Stimulated activated CD8-positive, alpha-beta memory T cell treated with anti-CD3 and anti-CD28 coated beads, Interleukin-12 subunit alpha, Interleukin-12 subunit beta, amount 100 ng/mL, for 1 hour (primary cell): Measurements from ENCODE around the gene UQCC2.
A peak's percentile ranks its signal among the peaks of the same experiment; 100 is the strongest.

Experiments used
- DNase-seq: peaks from one replicate; pipeline ENCODE4 v3.0.0-alpha.2; 2020; ENCODE audit warnings: low read depth

Gene UQCC2

GRCh38 chr6:33744001-33744848 is 32.7 kb upstream of the UQCC2 start:
- peak; percentile 55 for DNase-seq

DNA sequence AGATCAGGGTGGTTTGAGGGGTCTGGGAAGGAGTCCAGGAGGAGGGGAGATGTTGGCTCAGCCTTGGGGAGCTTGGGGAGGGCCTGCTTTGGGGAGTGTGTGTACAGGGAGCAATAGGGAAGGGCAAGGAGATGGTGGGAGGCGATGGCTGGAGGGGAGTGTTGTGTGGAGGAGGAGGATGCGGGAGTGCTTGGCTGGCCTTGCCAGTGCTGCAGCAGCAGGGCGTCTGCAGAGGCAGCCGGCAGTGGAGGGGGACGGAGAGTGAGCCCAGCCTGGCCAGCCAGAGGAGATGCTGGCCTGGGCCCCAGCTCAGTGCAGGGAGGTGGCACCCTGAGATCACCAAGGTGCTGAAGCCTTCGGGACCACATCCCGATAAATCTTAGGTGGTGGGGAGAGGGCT is 31.3 kb upstream of the UQCC2 start:
- no peak for DNase-seq

- no peak for DNase-seq
These were observed 30.6 kb upstream of the UQCC2 start for GRCh38 chr6:33742092-33742491.

DNA sequence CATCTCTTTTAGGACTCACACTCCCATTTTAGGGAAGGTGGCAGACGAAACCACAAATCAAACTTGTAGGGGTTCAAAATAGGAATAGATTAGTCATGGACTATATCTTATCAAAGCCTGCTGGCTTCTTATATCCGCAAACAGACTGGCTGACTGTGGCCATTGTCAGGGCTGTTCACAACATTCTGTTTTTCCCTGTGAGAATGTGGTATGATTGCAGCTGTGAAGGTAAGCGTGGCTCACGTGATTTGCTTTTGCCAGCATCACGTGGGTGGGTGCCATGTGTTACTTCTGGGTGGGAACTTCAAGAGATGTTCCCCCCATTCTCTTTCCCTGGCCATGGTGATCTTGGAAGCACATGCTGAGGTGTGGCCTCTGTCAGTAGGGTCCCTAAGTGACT is 29.3 kb upstream of the UQCC2 start:
- DNase-seq = no peak

DNA sequence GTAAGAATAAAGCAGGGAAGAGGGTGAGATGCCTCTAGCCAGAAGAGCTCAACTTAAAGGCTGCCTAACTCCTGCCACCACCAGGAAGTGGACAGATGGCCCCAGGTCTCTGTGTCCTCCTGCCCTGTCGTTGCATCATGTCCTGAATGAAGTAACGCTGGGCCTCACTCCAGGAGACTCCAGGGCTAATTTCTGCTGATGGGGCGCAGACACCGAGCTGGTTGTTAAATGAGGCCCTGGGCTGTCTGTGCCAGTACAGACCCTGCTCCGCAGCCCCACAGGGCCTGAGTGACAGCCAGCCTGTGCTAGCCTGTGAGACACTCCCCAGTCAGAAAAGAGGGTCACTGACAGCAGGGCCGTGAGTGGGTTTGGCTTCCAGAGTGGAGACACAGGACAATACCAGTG is 28.7 kb upstream of the UQCC2 start:
- DNase-seq = no peak

GRCh38 chr6:33739571-33739970 is 28.1 kb upstream of the UQCC2 start:
- DNase-seq = no peak

DNA sequence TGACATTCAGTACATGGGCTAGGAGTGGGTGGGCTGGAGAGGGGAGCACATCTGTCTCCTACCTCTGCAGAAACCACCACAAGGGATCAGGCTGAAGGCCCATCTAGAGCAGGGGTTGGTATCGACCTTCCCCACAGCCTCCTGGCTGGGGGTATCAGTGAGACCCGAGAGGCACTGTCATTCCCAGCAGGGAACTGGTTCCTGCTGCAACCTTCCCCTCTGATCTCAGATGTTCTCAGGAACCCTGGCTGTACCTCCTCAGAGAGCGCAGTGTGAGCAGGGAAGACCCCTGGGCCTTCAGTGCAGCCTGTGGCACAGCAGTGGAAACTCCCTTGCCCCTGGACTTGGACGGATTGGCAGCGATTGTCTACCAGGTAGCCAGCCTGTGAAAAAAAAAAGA is 27.4 kb upstream of the UQCC2 start:
- no peak for DNase-seq

DNA sequence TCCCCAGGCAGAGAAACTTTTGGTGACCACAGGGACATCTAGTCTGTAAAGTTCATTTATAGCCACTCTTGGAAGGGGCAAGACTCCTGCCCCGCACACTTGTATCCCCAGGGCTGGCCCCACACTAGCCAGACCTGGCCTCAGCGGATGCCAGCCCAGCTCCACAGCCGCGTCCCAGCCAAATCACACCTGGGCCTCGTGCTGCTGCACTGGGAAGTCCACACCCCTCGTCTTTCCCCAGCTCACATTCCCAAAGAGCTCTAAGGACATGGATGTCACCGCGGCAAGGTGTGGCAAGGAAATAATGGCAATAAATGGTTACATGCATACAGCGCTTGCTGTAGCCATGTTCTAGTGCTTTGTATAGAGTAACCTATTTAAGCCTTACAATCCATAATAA is 26.7 kb upstream of the UQCC2 start:
- DNase-seq = no peak

DNA sequence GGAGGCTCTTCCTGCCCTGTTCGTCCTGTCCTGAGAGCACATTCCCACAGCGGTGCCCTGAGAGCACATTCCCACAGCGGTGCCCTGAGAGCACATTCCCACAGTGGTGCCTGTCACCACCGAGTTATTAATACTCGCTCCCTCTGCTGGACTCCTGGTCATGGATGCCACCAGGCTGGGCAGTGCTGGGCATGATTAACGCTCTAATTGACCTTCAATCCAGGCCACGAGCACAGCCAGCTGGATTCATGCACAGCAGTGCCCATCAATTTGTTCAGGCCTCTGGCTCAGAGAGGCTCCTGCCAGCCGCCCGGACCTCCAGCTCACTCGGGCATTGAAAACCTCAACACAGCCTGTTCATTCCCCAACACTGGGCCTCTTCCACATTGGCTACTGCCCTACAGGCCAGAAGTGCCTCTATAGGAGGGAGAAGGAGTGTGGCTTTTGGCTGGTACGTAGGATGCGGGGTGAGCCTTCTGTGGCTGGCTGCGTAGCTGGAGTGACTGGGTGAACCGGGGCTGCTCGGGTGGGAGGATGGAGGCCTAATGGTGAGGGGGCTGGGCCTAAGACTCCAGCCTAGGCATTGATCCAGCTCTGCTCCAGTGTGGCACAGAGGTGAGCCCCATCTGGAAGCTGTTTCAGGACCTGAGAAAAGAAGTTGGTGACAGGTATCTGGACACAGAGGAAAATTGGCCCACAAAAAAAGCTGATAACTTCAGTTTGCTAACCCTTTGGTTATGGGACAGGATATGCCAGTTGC is 25.9 kb upstream of the UQCC2 start:
- no peak for DNase-seq

GRCh38 chr6:33735216-33735615 is 23.7 kb upstream of the UQCC2 start:
- DNase-seq = no peak

DNA sequence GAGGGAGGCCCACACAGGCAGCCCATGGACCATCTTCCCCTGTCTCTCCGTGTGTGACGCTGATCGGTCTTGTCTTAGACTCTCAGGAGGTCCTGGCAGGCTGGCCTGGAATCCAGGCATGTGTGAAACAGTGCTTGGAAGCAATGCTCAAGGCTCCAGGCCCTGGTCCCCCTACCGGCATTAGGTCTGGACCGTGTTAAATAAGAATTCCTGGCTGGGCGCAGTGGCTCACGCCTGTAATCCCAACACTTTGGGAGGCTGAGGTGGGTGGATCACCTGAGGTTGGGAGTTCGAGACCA is 22.2 kb upstream of the UQCC2 start:
- DNase-seq = no peak

GRCh38 chr6:33732817-33733708 is 21.6 kb upstream of the UQCC2 start:
- no peak for DNase-seq

- DNase-seq = no peak
These were observed 20.9 kb upstream of the UQCC2 start for GRCh38 chr6:33732385-33732784.

DNA sequence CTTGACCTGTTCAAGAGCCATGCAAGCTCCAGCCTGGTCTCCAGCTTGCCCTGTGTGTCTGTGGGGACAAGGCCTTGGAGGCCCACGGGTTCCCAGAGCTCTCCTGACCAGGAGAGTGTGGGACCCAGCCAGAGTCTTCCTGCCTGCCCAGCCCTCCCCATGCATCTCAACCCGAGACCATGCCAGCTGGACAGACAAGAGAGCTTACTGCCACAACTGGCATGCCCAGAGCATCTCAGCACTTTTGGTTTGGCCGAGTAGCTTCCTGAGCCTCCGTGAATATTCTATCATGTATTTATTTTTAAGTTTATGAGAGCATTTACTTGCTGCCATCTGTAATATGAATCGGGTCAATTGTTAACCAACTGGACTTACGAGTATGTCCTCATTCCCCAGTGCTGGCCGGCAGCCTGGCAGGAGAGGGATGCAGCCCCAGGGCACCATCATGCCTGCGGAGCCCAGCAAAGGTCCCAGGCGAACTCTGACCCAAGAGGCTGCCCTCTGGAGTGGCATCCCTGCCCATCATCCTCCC is 20.3 kb upstream of the UQCC2 start:
- no peak for DNase-seq

DNA sequence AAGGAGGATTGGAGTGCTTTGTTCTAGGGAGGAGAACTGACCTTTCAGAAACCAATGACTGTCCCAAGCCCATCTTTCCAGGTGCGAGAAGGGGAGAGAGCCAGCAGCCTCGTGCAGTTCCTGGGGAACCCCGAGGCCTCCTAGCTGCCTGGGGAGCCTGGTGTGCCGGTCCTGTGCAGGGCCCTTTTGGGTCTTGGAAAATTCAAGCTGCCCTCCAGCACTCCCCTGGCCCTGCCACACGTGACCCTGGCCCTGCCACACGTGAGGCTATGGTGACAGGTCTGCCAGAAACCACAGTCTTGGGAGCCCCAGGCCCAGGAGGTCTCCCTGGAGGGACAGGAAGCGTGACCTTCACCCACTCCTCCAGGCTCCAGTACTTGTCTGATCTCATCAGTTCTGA is 19.5 kb upstream of the UQCC2 start:
- DNase-seq = no peak

DNA sequence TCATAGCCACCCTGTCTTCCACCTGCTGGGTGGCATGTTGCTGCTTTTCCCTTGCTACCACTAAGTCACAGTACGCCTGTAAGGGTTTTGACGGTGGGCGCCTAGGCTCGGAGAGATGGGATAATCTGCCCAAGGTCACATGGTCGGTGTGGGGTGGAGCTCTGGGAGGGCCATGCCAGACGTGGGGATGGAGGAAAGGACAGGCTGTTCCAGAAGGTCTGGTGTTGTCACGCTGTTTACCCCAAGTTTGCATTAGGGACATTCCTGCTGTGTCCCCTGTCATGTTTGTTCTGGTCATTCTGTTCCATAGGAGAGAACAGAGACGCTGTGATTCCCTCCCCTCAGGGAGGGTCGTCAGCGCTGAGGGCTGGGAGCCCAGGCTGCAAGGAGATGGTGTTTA is 19.1 kb upstream of the UQCC2 start:
- DNase-seq = no peak

DNA sequence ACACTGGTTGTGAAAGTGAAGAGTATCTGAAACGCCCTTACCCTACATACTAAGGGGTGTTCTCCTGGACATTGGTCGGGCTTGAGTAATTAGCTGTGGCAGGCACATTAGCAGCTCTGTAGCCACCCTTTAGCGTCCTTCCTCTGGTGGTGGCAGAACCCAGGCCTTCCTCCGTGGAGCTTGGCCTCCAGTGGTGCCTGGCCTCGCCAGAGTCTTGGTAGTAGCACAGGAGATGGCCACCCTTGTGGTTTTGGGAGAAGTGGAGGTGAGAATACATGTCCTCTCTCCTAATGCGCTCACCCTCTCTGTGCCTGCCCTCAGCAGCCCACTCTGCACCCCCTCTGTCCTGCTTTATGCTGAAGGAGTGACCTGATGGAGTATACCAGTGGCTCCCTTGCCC is 17.6 kb upstream of the UQCC2 start:
- no peak for DNase-seq

- DNase-seq = no peak
These were observed 16.9 kb upstream of the UQCC2 start for GRCh38 chr6:33728438-33728837.

DNA sequence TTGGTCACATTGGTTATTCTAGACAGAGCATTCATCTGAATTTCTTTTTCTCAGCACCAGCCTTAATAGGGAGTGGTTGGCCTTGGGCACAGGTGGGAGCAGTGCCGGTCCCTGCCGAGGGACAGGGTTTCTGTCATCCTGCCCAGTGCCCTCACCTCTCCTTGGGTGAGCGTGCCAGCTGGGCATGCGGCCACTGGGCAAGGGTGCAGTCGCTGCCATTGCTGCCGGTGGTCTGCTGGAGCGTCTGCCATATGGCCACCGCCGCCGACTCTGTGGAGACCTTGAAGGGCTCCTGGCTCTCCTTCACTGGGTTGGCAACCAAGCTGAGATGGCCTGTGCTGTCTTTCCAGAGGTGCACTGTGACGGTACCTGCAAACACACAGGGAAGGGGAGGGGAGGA is 16.4 kb upstream of the UQCC2 start:
- no peak for DNase-seq

DNA sequence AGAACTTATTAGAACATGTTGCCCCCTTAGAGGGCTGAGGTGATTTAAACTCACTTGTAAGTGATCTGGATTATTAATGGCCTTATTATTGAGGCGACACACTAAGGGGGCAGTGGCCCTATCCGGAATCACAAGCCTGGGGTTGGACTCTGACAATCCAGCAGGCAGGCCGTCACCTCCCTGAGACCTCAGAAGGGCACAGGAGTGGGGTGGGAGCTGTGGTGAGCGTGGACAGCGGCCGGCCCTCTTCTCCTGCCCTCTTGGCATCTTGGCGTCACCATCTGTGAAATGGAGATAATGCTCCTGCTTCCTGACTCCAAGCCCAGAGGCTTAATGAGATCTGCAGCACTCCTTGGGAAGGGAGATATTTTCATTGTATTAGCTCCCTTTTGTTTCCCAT is 15.6 kb upstream of the UQCC2 start:
- DNase-seq = no peak

DNA sequence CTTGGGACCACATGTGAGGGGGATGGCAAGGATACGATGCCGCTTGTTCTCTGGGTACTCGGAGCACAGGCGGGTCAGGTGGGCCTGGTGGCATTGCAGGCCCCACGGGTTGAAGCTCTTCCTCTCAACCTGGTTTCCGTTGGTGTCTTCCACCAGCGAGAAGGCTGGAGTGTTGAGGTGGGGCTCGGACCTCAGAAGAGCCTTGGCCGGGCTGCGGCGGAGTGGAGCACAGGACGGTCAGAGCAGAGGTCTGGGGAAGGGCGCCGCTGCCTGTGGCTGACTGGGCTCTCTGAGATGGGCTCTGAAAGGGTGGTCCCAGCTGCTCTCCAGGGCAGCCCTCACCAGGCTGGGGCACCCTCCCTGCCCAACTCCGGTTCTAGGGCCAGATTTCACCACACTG is 15.2 kb upstream of the UQCC2 start:
- no peak for DNase-seq

- no peak for DNase-seq
These were observed 14.6 kb upstream of the UQCC2 start for GRCh38 chr6:33725891-33726673.
